ENCODE measurements around the gene PRKRA. TPM values are rescaled to one million over a fixed set of nuclear protein-coding genes. Genes with fewer than 3 reads are reported as not detected.
"Not testable (repeated sequence)": the region's sequence is repeated elsewhere in the genome, so short reads cannot be mapped to it uniquely, and the experiment has no call there.

Gene PRKRA
- total and polyA plus RNA-seq, 2 experiments from 2014 or later, result 50.0 to 64.3 TPM

DNA sequence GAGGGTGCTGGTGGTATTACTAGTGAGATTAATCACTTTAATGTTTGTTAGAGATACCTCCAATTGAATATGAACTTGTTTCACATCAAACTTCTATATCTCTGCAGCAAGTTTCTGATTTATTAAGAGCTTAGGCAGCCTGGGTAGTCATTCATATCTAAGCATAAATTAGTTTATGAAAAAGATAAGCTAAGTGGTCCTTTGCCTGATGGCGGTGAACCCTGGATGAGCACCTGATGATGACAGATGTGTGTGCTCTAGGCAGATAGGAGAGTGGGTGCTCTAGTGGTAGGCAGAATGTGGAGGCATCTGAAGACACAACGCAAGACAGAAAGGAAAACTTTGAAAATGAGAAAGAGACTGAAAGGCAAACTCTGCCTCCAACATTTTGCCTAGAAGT, 22.4 kb upstream of the PRKRA start:
- no peak overlapping the region for H3K4me3 ChIP-seq
- H3K9me3 ChIP-seq (ENCODE audit: low read depth), result no peaks in the 10 kb centered on the region
- no peaks in the 10 kb centered on the region for H3K9me2 ChIP-seq (ENCODE audit: insufficient read depth)
- H3F3A ChIP-seq (ENCODE audit: insufficient read depth), result no peaks in the 10 kb centered on the region
- 96 to 99% methylated on average over 2 of the region's 2 CpGs for WGBS, 2 experiments (ENCODE audit: low coverage in 1 of 2, low lambda C conversion rate in 2 of 2, missing lambda C conversion rate in 2 of 2)
- H3K9ac ChIP-seq, result no peak overlapping the region
- TF ChIP-seq EZH2 (IDR thresholded peaks at IDR 0.05; ENCODE audit: insufficient read depth, poor library complexity, severe bottlenecking) (no peak), EZH2phosphoT487 (IDR thresholded peaks at IDR 0.05; ENCODE audit: insufficient read depth, low read depth) (no peak)
- no peak for DNase-seq
- no peak overlapping the region for H3K4me2 ChIP-seq (ENCODE audit: unreplicated experiment)
- in situ Hi-C loops (cut with MboI), result no loop called here
- H2AFZ ChIP-seq, result no peak overlapping the region
- H3K79me2 ChIP-seq (ENCODE audit: insufficient read depth), result peaks cover 21% of the 10 kb centered on the region
- H3K27ac ChIP-seq, result no peak overlapping the region
- no peaks in the 10 kb centered on the region for H3K36me3 ChIP-seq (ENCODE audit: low read depth)
- H3K27me3 ChIP-seq (replicated peaks; ENCODE audit: insufficient read depth), result no peaks in the 10 kb centered on the region
- peaks cover 11% of the 10 kb centered on the region for H3K4me1 ChIP-seq (ENCODE audit: insufficient read depth)
- no peaks in the 10 kb centered on the region for H4K20me1 ChIP-seq (ENCODE audit: insufficient read depth)

DNA sequence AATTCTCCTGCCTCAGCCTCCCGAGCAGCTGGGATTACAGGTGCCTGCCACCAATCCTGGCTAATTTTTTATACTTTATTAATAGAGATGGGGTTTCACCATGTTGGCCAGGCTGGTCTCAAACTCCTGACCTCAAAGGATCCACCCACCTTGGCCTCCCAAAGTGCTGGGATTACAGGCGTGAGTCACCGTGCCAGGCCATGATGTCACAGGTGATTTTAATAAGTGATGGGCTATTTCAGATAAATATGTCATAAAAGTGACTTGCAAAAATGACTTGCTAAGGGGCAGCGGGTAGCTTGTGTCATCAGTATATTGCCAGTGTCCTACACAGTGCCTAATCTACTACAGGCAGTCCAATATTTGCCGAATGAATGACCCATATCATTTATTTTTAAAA, 20.3 kb upstream of the PRKRA start:
- H4K20me1 ChIP-seq (ENCODE audit: insufficient read depth); DNase-seq; H3K9me3 ChIP-seq (ENCODE audit: low read depth); H2AFZ ChIP-seq; H3K79me2 ChIP-seq (ENCODE audit: insufficient read depth); H3F3A ChIP-seq (ENCODE audit: insufficient read depth); H3K36me3 ChIP-seq (ENCODE audit: low read depth); H3K4me2 ChIP-seq (ENCODE audit: unreplicated experiment); H3K4me3 ChIP-seq; H3K27me3 ChIP-seq (replicated peaks; ENCODE audit: insufficient read depth); H3K9me2 ChIP-seq (ENCODE audit: insufficient read depth); in situ Hi-C loops (cut with MboI); H3K4me1 ChIP-seq (ENCODE audit: insufficient read depth); H3K27ac ChIP-seq; H3K9ac ChIP-seq: not testable (repeated sequence)
- 97 to 98% methylated on average over 5 of the region's 5 CpGs for WGBS, 2 experiments (ENCODE audit: low coverage in 1 of 2, low lambda C conversion rate in 2 of 2, missing lambda C conversion rate in 2 of 2)

DNA sequence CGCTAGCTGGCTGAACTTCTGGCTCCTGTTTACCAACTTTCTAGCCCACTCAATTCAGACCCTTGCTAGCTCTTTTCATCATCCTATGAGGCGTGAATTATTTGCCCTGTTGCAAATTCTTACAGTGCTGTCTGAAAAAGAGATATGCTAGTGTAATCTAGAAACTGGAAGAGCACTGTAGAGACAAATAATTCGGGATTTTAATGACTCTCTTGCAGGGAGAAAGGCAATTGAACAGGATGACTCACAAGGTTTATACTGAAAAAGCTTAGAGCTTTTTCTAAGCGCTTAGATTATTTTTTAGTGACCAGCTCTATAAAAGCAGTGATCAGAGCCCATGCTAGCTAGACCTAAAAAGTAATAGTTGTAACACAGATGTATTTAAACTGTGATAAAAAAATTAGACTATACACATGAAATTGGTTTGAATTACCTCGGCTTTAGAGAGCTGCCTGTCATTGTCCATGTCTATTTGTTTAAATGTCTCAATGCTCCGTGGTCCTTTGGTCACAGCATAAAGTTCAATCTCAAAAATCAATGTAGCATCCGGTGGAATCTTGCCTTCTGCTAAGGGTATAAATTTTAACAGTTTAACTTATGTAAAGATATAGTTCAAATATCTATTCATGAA, 18.4 kb upstream of the PRKRA start:
- H3K27ac ChIP-seq, result no peak overlapping the region
- no peaks in the 10 kb centered on the region for H3K36me3 ChIP-seq (ENCODE audit: low read depth)
- WGBS, 2 experiments (ENCODE audit: low coverage in 1 of 2, low lambda C conversion rate in 2 of 2, missing lambda C conversion rate in 2 of 2), result 95 to 96% methylated on average over 7 of the region's 7 CpGs
- no peak overlapping the region for H3K4me3 ChIP-seq
- no peaks in the 10 kb centered on the region for H4K20me1 ChIP-seq (ENCODE audit: insufficient read depth)
- no peaks in the 10 kb centered on the region for H3K9me3 ChIP-seq (ENCODE audit: low read depth)
- H3K79me2 ChIP-seq (ENCODE audit: insufficient read depth), result no peaks in the 10 kb centered on the region
- no peak overlapping the region for H3K9ac ChIP-seq
- in situ Hi-C loops (cut with MboI), result no loop called here
- H2AFZ ChIP-seq, result no peak overlapping the region
- no peaks in the 10 kb centered on the region for H3K27me3 ChIP-seq (replicated peaks; ENCODE audit: insufficient read depth)
- no peaks in the 10 kb centered on the region for H3K9me2 ChIP-seq (ENCODE audit: insufficient read depth)
- H3K4me2 ChIP-seq (ENCODE audit: unreplicated experiment), result no peak overlapping the region
- no peaks in the 10 kb centered on the region for H3F3A ChIP-seq (ENCODE audit: insufficient read depth)
- H3K4me1 ChIP-seq (ENCODE audit: insufficient read depth), result peaks cover 5% of the 10 kb centered on the region; the same call in 1 of the 2 replicates
- DNase-seq, result no peak
- no peak for TF ChIP-seq EZH2phosphoT487 (IDR thresholded peaks at IDR 0.05; ENCODE audit: insufficient read depth, low read depth)
- no peak for TF ChIP-seq EZH2 (IDR thresholded peaks at IDR 0.05; ENCODE audit: insufficient read depth, poor library complexity, severe bottlenecking)

DNA sequence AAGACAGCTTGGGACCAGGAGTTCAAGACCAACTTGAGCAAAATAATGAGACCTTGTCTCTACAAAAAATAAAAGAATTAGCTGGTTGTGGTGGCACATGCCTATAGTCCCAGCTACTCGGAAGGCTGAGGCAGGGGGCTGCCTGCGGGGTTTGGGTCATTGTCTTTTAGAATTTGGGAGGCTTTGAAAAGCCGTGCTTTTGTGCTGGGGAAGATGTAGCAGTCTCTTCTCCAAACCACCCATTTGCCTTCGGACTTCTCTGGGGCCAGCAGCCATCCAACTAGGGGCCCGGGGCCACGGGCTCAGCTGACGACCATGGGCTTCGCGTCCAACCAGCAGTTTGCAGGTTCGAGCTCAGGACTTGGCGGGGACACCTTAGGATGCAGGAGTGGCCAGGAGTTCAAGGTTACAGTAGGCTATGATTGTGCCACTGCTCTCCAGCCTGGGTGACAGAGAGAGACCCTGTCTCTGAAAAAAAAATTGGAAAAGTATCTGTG, 6.5 kb upstream of the PRKRA start:
- no peak overlapping the region for H2AFZ ChIP-seq
- no peaks in the 10 kb centered on the region for H3K36me3 ChIP-seq (ENCODE audit: low read depth)
- no peak overlapping the region for H3K4me2 ChIP-seq (ENCODE audit: unreplicated experiment)
- H3K27me3 ChIP-seq (replicated peaks; ENCODE audit: insufficient read depth), result no peaks in the 10 kb centered on the region
- H3K79me2 ChIP-seq (ENCODE audit: insufficient read depth), result no peaks in the 10 kb centered on the region
- H3K9ac ChIP-seq, result no peak overlapping the region
- 87 to 89% methylated on average over 11 of the region's 11 CpGs for WGBS, 2 experiments (ENCODE audit: low coverage in 1 of 2, low lambda C conversion rate in 2 of 2, missing lambda C conversion rate in 2 of 2)
- TF ChIP-seq EZH2 (IDR thresholded peaks at IDR 0.05; ENCODE audit: insufficient read depth, poor library complexity, severe bottlenecking), result no peak
- no peak for DNase-seq
- no peaks in the 10 kb centered on the region for H3F3A ChIP-seq (ENCODE audit: insufficient read depth)
- no peaks in the 10 kb centered on the region for H3K4me1 ChIP-seq (ENCODE audit: insufficient read depth)
- H3K4me3 ChIP-seq, result no peak overlapping the region
- in situ Hi-C loops (cut with MboI), result no loop called here
- no peaks in the 10 kb centered on the region for H4K20me1 ChIP-seq (ENCODE audit: insufficient read depth)
- no peaks in the 10 kb centered on the region for H3K9me3 ChIP-seq (ENCODE audit: low read depth)
- no peaks in the 10 kb centered on the region for H3K9me2 ChIP-seq (ENCODE audit: insufficient read depth)
- H3K27ac ChIP-seq, result no peak overlapping the region

DNA sequence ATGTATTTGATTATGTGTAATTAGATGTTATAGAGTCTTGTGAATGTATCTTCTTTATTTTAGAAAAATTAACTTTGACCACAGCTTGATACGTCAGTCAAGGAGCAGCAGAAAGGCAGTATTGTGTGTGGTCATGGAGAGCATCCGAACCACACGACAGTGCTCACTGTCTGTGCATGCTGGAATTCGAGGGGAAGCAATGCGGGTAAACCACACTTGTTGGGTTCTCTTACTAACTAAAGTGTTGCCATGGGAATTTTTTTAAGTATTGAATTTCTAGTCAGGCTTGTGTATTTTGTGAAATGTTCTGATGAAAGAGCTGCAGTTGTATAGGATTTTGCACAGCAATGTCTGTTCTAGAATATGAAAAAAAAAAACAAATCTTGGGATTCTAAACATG, 5.0 kb upstream of the PRKRA start:
- Histone ChIP-seq H3K4me2 (ENCODE audit: unreplicated experiment) (no peak overlapping the region), H3K9me3 (ENCODE audit: low read depth) (no peaks in the 10 kb centered on the region), H3K4me1 (ENCODE audit: insufficient read depth) (peaks cover 7% of the 10 kb centered on the region; the same call in 1 of the 2 replicates), H3K36me3 (ENCODE audit: low read depth) (no peaks in the 10 kb centered on the region), H3K79me2 (ENCODE audit: insufficient read depth) (no peaks in the 10 kb centered on the region), H2AFZ (no peak overlapping the region), H3K27ac (no peak overlapping the region), H3K4me3 (no peak overlapping the region), H3F3A (ENCODE audit: insufficient read depth) (no peaks in the 10 kb centered on the region), H3K27me3 (replicated peaks; ENCODE audit: insufficient read depth) (no peaks in the 10 kb centered on the region), H3K9me2 (ENCODE audit: insufficient read depth) (no peaks in the 10 kb centered on the region), H3K9ac (no peak overlapping the region), H4K20me1 (ENCODE audit: insufficient read depth) (no peaks in the 10 kb centered on the region)
- TF ChIP-seq EZH2phosphoT487 (IDR thresholded peaks at IDR 0.05; ENCODE audit: insufficient read depth, low read depth), result no peak
- no peak for TF ChIP-seq EZH2 (IDR thresholded peaks at IDR 0.05; ENCODE audit: insufficient read depth, poor library complexity, severe bottlenecking)
- DNase-seq, result no peak
- in situ Hi-C loops (cut with MboI), result no loop called here
- WGBS, 2 experiments (ENCODE audit: low coverage in 1 of 2, low lambda C conversion rate in 2 of 2, missing lambda C conversion rate in 2 of 2), result 80 to 88% methylated on average over 5 of the region's 5 CpGs

Data from GM23248 (cell line).